ENCODE measurements around the gene ITGB7. TPM values are rescaled to one million over a fixed set of nuclear protein-coding genes. Genes with fewer than 3 reads are reported as not detected.

Gene ITGB7
- total and polyA plus RNA-seq, 2 of the 4 experiments (the other 2 are of a cell fraction) = 0.18 to 0.44 TPM

GRCh38 chr12:53236443-53237111 lies 29.5 kb upstream of the ITGB7 start:
- POLR2A ChIA-PET (ENCODE audit: unreplicated experiment) = no interaction called here
- no peak overlapping the region for H4K91ac ChIP-seq (ENCODE audit: insufficient read depth, low read depth, low read length)
- intact Hi-C loops (cut with micrococcal nuclease) (no loop called here), dilution Hi-C loops (cut with HindIII; ENCODE audit: low sequenced_read_pairs, unreplicated experiment) (no loop called here), in situ Hi-C loops (cut with MboI; ENCODE audit: low sequenced_read_pairs) (no loop called here)
- H3K27me3 ChIP-seq (ENCODE audit: control insufficient read depth, insufficient read depth, low read length) = peaks cover 35% of the 10 kb centered on the region
- peaks cover 13% of the 10 kb centered on the region for H3K9me1 ChIP-seq (ENCODE audit: insufficient read depth, low read length)
- no peak overlapping the region for H2AK5ac ChIP-seq (ENCODE audit: low read depth, low read length)
- no peak overlapping the region for H3K27ac ChIP-seq (ENCODE audit: insufficient read depth, low read length)
- no peak for DNase-seq
- H3K4me2 ChIP-seq (ENCODE audit: low read depth, low read length) = no peak overlapping the region
- H3K79me1 ChIP-seq (ENCODE audit: low read depth in 1 of 2, low read length in 2 of 2) = peaks cover 1 to 5% of the 10 kb centered on the region in 2 experiments; a peak in 2 of 4 replicates
- no peaks in the 10 kb centered on the region for H3K9me3 ChIP-seq (ENCODE audit: control insufficient read depth, insufficient read depth, low read length)
- no peak overlapping the region for H4K8ac ChIP-seq (ENCODE audit: low read depth in 2 of 2, low read length in 2 of 2)
- H3K56ac ChIP-seq (ENCODE audit: extremely low read depth, insufficient read depth, low read length) = no peak overlapping the region
- no peak overlapping the region for H3K23ac ChIP-seq (ENCODE audit: low read depth, low read length)
- no peaks in the 10 kb centered on the region for H4K20me1 ChIP-seq (ENCODE audit: insufficient read depth, low read length)
- H3K9ac ChIP-seq (ENCODE audit: low read depth, low read length) = no peak overlapping the region
- H2BK120ac ChIP-seq (ENCODE audit: low read depth, low read length) = no peak overlapping the region
- no peak overlapping the region for H2AFZ ChIP-seq (replicated peaks; ENCODE audit: low read length, poor library complexity)
- no peak overlapping the region for H2BK20ac ChIP-seq (ENCODE audit: low read depth, low read length)
- H3K4ac ChIP-seq (ENCODE audit: low read depth, low read length) = no peak overlapping the region
- no peaks in the 10 kb centered on the region for H3K36me3 ChIP-seq (ENCODE audit: control insufficient read depth, insufficient read depth, low read length)
- WGBS, 2 experiments (ENCODE audit: extremely low coverage in 2 of 2, insufficient read length in 1 of 2) = no CpG with 5 or more reads among the region's 1 CpG
- no peak overlapping the region for H3K14ac ChIP-seq (replicated peaks; ENCODE audit: low read depth, low read length)
- TF ChIP-seq FOS (IDR thresholded peaks at IDR 0.05; ENCODE audit: low read depth, low read length) (no peak), CTCF (conservative IDR thresholded peaks at IDR 0.05; ENCODE audit: low read depth, low read length) (no peak), BHLHE40 (IDR thresholded peaks at IDR 0.05; ENCODE audit: low read depth, low read length) (no peak), MAFK (IDR thresholded peaks at IDR 0.05; ENCODE audit: low read depth, low read length) (no peak), SMC3 (IDR thresholded peaks at IDR 0.05; ENCODE audit: low read depth, low read length) (no peak), RAD21 (IDR thresholded peaks at IDR 0.05; ENCODE audit: low read length) (no peak), MXI1 (IDR thresholded peaks at IDR 0.05; ENCODE audit: borderline replicate concordance, low read depth, low read length) (no peak), USF2 (IDR thresholded peaks at IDR 0.05; ENCODE audit: low read depth, low read length) (no peak), MAZ (IDR thresholded peaks at IDR 0.05; ENCODE audit: borderline replicate concordance, low read depth, low read length) (no peak), CEBPB (IDR thresholded peaks at IDR 0.05; ENCODE audit: low read depth, low read length) (no peak), NFE2L2 (IDR thresholded peaks at IDR 0.05; ENCODE audit: low read depth, low read length) (no peak), RCOR1 (IDR thresholded peaks at IDR 0.05; ENCODE audit: insufficient replicate concordance, low read length) (no peak), RFX5 (IDR thresholded peaks at IDR 0.05; ENCODE audit: low read depth, low read length) (no peak), POLR2A (IDR thresholded peaks at IDR 0.05; ENCODE audit: low read depth, low read length) (no peak), CHD1 (IDR thresholded peaks at IDR 0.05; ENCODE audit: low read depth, low read length) (no peak)
- TF ChIP-seq, protein P1, sequence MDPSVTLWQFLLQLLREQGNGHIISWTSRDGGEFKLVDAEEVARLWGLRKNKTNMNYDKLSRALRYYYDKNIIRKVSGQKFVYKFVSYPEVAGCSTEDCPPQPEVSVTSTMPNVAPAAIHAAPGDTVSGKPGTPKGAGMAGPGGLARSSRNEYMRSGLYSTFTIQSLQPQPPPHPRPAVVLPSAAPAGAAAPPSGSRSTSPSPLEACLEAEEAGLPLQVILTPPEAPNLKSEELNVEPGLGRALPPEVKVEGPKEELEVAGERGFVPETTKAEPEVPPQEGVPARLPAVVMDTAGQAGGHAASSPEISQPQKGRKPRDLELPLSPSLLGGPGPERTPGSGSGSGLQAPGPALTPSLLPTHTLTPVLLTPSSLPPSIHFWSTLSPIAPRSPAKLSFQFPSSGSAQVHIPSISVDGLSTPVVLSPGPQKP (IDR thresholded peaks at IDR 0.05; ENCODE audit: borderline replicate concordance, low read depth, low read length) = no peak
- CTCF ChIA-PET = no interaction called here
- no peak overlapping the region for H2BK5ac ChIP-seq (ENCODE audit: low read depth, low read length, poor library complexity, severe bottlenecking)
- no peak overlapping the region for H2BK15ac ChIP-seq (ENCODE audit: low read depth, low read length)
- no peak overlapping the region for H4K5ac ChIP-seq (ENCODE audit: low read depth, low read length)
- peaks cover 19% of the 10 kb centered on the region for H3K4me1 ChIP-seq (ENCODE audit: control insufficient read depth, insufficient read depth, low read length)
- no TSS peak for BruUV-seq (replicated peaks)
- no peak overlapping the region for H3K18ac ChIP-seq (ENCODE audit: low read depth, low read length)
- H3K4me3 ChIP-seq (ENCODE audit: insufficient read depth, low read depth, low read length) = no peak overlapping the region
- ATAC-seq (ENCODE audit: low read depth) = no peak
- H2AK9ac ChIP-seq (replicated peaks; ENCODE audit: low read depth, low read length, poor library complexity) = no peak overlapping the region
